ENCODE results near the gene HLA-B.

DNA sequence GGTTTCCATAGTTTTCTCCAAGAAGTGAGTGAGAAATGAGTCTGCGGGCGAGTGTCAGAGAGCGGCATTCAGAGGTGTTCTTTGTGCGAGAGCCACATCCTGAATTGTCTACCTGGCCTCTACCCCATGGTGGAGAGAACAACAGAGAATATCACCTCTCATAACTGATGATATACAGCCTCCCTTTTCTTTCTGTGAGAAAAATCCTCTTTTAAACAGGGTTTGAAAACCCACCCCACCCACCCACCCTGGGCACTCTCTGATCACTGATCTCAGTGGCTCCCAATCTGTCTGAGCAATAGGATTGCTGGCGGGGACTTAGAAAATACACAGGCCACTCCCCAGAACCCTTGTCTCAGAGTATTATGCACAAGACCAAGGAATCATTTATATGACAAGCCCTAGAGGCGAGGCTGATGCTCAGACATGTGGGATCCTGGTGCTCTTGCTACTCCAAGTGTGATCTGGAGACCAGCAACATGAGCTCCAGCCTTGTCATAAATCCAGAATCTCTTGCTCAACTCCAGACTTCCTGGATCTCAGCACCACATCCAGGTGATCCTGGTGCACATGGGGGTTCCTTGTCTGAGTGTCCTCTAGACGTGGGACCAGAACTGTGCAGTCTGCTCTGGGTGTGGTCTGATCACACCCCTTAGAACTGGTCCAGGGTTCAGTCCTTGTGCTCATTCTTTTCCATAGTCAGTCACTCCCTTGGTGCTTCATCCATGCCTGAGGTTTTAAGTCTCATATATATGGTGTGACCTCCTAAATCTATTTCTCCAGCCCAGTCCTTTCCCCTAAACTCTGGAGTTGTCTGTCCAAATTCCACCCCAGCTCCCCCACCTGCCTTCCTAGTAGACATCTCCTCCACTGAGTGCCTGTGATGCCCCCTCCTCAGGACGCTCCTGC, 5.3 kb downstream of the HLA-B start:
- no peak for TF ChIP-seq CTCF (IDR thresholded peaks at IDR 0.05; ENCODE audit: insufficient read depth, low read length)
- TF ChIP-seq POLR2AphosphoS5 (IDR thresholded peaks at IDR 0.05; ENCODE audit: low read depth): no peak
- no peak for TF ChIP-seq GABPA (IDR thresholded peaks at IDR 0.05; ENCODE audit: low read depth)
- TF ChIP-seq SPI1 (IDR thresholded peaks at IDR 0.05; ENCODE audit: borderline replicate concordance, low read depth): no peak
- no peak for TF ChIP-seq REST (IDR thresholded peaks at IDR 0.05; ENCODE audit: insufficient replicate concordance, low read depth)
